Lung (tissue), 12 donors: ENCODE results near the gene ADA. TPM values are rescaled to one million over a fixed set of nuclear protein-coding genes. Genes with fewer than 3 reads are reported as not detected.
"Not testable (repeated sequence)": the region's sequence is repeated elsewhere in the genome, so short reads cannot be mapped to it uniquely, and the experiment has no call there.

Experiments used
- ATAC-seq: fragments of 200-7000 bp; cut with Tn5 transposase; one replicate; pipeline ENCODE4 v1.9.1; 2020; ENCODE audit warnings: moderate number of reproducible peaks; ENCODE audit not compliant: insufficient read depth, low FRiP score
- DNase-seq, 3 donors: peaks; one replicate each; pipeline ENCODE4 v3.0.0-alpha.2; 2013 to 2017
- H3K27ac ChIP-seq, 2 donors: one replicate each; pipeline ENCODE4 v1.5.1; 2013; ENCODE audit warnings: mild to moderate bottlenecking in 2 of 2, moderate library complexity in 2 of 2, control low read depth in 1 of 2, inconsistent platforms in 1 of 2, low read depth in 1 of 2, low read length in 1 of 2
- H3K27me3 ChIP-seq, 3 donors: one replicate each; pipeline ENCODE4 v1.5.1; 2013; ENCODE audit warnings: low read length in 2 of 3; ENCODE audit not compliant: control insufficient read depth in 3 of 3, insufficient read depth in 3 of 3
- H3K36me3 ChIP-seq, 4 donors: one replicate each; pipeline ENCODE4 v1.5.1; 2013; ENCODE audit warnings: low read length in 4 of 4, mild to moderate bottlenecking in 1 of 4, moderate library complexity in 1 of 4; ENCODE audit not compliant: control insufficient read depth in 4 of 4, insufficient read depth in 4 of 4
- H3K4me1 ChIP-seq, 5 donors: one replicate each; pipeline ENCODE4 v1.5.1; 2013; ENCODE audit warnings: low read length in 5 of 5, mild to moderate bottlenecking in 2 of 5, moderate library complexity in 1 of 5; ENCODE audit not compliant: control insufficient read depth in 5 of 5, insufficient read depth in 5 of 5
- H3K4me3 ChIP-seq: one replicate; pipeline ENCODE4 v1.5.1; 2013; ENCODE audit warnings: mild to moderate bottlenecking, control low read depth, moderate library complexity
- H3K9ac ChIP-seq, 2 donors: one replicate each; pipeline ENCODE4 v1.5.1; 2013; ENCODE audit warnings: low read length in 2 of 2, control low read depth in 1 of 2; ENCODE audit not compliant: insufficient read depth in 1 of 2
- H3K9me3 ChIP-seq, 4 donors: one replicate each; pipeline ENCODE4 v1.5.1; 2013; ENCODE audit warnings: low read length in 3 of 4, mild to moderate bottlenecking in 1 of 4, moderate library complexity in 1 of 4; ENCODE audit not compliant: control insufficient read depth in 4 of 4, insufficient read depth in 3 of 4
- CTCF ChIP-seq: IDR thresholded peaks from 2 replicates; pipeline ENCODE4 v1.5.1; 2012; ENCODE audit warnings: mild to moderate bottlenecking; ENCODE audit errors: control extremely low read depth, extremely low read depth
- WGBS, 2 donors: extraction: QIAGEN DNeasy Blood & Tissue Kit; methylation state at CpG; one replicate each; pipeline ENCODE4 v1.1.7; 2013; 5-methylcytosine and 5-hydroxymethylcytosine counted together
- polyA plus RNA-seq, 2 donors: library from polyadenylated mRNA; stranded (reverse); fragments of 200-250 nt; gene quantifications; one replicate each; pipeline ENCODE4 v1.2.1, GENCODE V29; 2013
- total RNA-seq, 2 donors: library from RNA; depleted of rRNA in 1 of 2; stranded (reverse); fragments of >200 nt in 1 of 2; gene quantifications; one replicate each; pipeline ENCODE4 v1.2.1, GENCODE V29; 2014 to 2021
- donor health status: control.
- donor health status: control.
- donor health status: Bipolar disorder and iron deficiency.
- donor health status: healthy.
- donor health status: DM: yes; HTN: yes; CAD: no.

The ADA gene
- total and polyA plus RNA-seq, 4 donors = 4.2 to 55.2 (median 8.0) TPM

- no peak for DNase-seq
These were observed 62.0 kb downstream of the ADA start for GRCh38 chr20:44589537-44589936.

GRCh38 chr20:44588321-44588720, 63.2 kb downstream of the ADA start:
- H3K9me3 ChIP-seq, DNase-seq, H3K27ac ChIP-seq, H3K4me3 ChIP-seq, ATAC-seq, H3K9ac ChIP-seq, H3K27me3 ChIP-seq: not testable (repeated sequence)
- Histone ChIP-seq H3K4me1 (peaks cover 5 to 42% (median 16%) of the 10 kb centered on the region in 5 donors), H3K36me3 (peaks cover 7 to 18% (median 10%) of the 10 kb centered on the region in 4 donors)
- whole genome bisulfite sequencing, 2 donors = 95 to 98% methylated on average over 9 of the region's 9 CpGs

More at GRCh38 chr20:44589537-44589936, 62.0 kb downstream of the ADA start:
- Histone ChIP-seq H3K27ac (no peak overlapping the region), H3K9ac (no peak overlapping the region), H3K36me3 (peaks cover 7 to 18% (median 10%) of the 10 kb centered on the region in 4 donors), H3K4me3 (no peak overlapping the region), H3K27me3 (no peaks in the 10 kb centered on the region), H3K4me1 (peaks cover 7 to 50% (median 10%) of the 10 kb centered on the region in 5 donors), H3K9me3 (no peaks in the 10 kb centered on the region)
- ATAC-seq = no peak
- 79 to 87% methylated on average over 4 of the region's 4 CpGs for WGBS, 2 donors
- TF ChIP-seq CTCF = no peak

- Histone ChIP-seq H3K9me3 (no peaks in the 10 kb centered on the region), H3K27ac (no peak overlapping the region), H3K4me3 (no peak overlapping the region), H3K9ac (no peak overlapping the region), H3K27me3 (no peaks in the 10 kb centered on the region), H3K36me3 (peaks cover 7 to 15% (median 9%) of the 10 kb centered on the region in 4 donors), H3K4me1 (peaks cover 5 to 42% (median 19%) of the 10 kb centered on the region in 5 donors)
- peak in 2 of 3 donors; percentile 37 to 44 for DNase-seq
- WGBS, 2 donors = 73 to 77% methylated on average over 10 of the region's 10 CpGs
- TF ChIP-seq CTCF = no peak
- ATAC-seq = no peak
These were observed 64.2 kb downstream of the ADA start for GRCh38 chr20:44587035-44587980.

GRCh38 chr20:44586289-44586911, 65.1 kb downstream of the ADA start:
- DNase-seq = no peak
- no peak overlapping the region for H3K4me3 ChIP-seq
- peak overlapping the region in 1 of 2 donors; percentile 53 for H3K27ac ChIP-seq
- H3K9me3 ChIP-seq = no peaks in the 10 kb centered on the region
- peaks cover 5 to 49% (median 28%) of the 10 kb centered on the region in 5 donors for H3K4me1 ChIP-seq
- no peaks in the 10 kb centered on the region for H3K27me3 ChIP-seq
- no peak overlapping the region for H3K9ac ChIP-seq
- 62 to 66% methylated on average over 3 of the region's 3 CpGs for WGBS, 2 donors
- no peak for TF ChIP-seq CTCF
- ATAC-seq = no peak
- H3K36me3 ChIP-seq = peaks cover 0 to 12% (median 5%) of the 10 kb centered on the region in 4 donors
